ENCODE results near the gene VWF.
"Not testable (repeated sequence)": the region's sequence is repeated elsewhere in the genome, so short reads cannot be mapped to it uniquely, and the experiment has no call there.

Gene VWF

GRCh38 chr12:6029401-6029800, 95.1 kb downstream of the VWF start:
- Histone ChIP-seq H4K20me1 (ENCODE audit: insufficient read depth, low read length) (no peaks in the 10 kb centered on the region), H2AFZ (ENCODE audit: low read length) (no peak overlapping the region), H3K9ac (ENCODE audit: low read length) (no peak overlapping the region), H3K79me2 (ENCODE audit: insufficient read depth, low read length) (no peaks in the 10 kb centered on the region), H3K27me3 (ENCODE audit: insufficient read depth, low read length) (no peaks in the 10 kb centered on the region), H3K4me3 (ENCODE audit: low read depth, low read length, poor library complexity, severe bottlenecking) (no peak overlapping the region), H3K36me3 (ENCODE audit: insufficient read depth, low read length) (no peaks in the 10 kb centered on the region; the same call in 1 of the 2 replicates), H3K27ac (ENCODE audit: low read depth, low read length, poor library complexity, severe bottlenecking) (no peak overlapping the region), H3K9me2 (ENCODE audit: low read depth, low read length) (no peaks in the 10 kb centered on the region), H3K9me3 (ENCODE audit: low read length) (no peaks in the 10 kb centered on the region), H3F3A (ENCODE audit: insufficient read depth, low read length) (no peaks in the 10 kb centered on the region), H3K4me2 (ENCODE audit: low read length) (no peak overlapping the region), H3K4me1 (ENCODE audit: insufficient read depth, low read length, severe bottlenecking) (no peaks in the 10 kb centered on the region)
- TF ChIP-seq CTCF (IDR thresholded peaks at IDR 0.05; ENCODE audit: low read length) (no peak), EZH2 (IDR thresholded peaks at IDR 0.05; ENCODE audit: borderline replicate concordance, low read length) (no peak)

GRCh38 chr12:6026998-6027397, 97.5 kb downstream of the VWF start:
- no peaks in the 10 kb centered on the region for H4K20me1 ChIP-seq (ENCODE audit: insufficient read depth, low read length)
- no peak overlapping the region for H3K4me2 ChIP-seq (ENCODE audit: low read length)
- H3K27me3 ChIP-seq (ENCODE audit: insufficient read depth, low read length): no peaks in the 10 kb centered on the region
- no peaks in the 10 kb centered on the region for H3K4me1 ChIP-seq (ENCODE audit: insufficient read depth, low read length, severe bottlenecking)
- no peaks in the 10 kb centered on the region for H3K9me3 ChIP-seq (ENCODE audit: low read length)
- H3K79me2 ChIP-seq (ENCODE audit: insufficient read depth, low read length): no peaks in the 10 kb centered on the region
- TF ChIP-seq EZH2 (IDR thresholded peaks at IDR 0.05; ENCODE audit: borderline replicate concordance, low read length): no peak
- TF ChIP-seq CTCF (IDR thresholded peaks at IDR 0.05; ENCODE audit: low read length): no peak
- no peak overlapping the region for H2AFZ ChIP-seq (ENCODE audit: low read length)
- H3K4me3 ChIP-seq (ENCODE audit: low read depth, low read length, poor library complexity, severe bottlenecking): no peak overlapping the region
- H3K36me3 ChIP-seq (ENCODE audit: insufficient read depth, low read length): no peaks in the 10 kb centered on the region; the same call in 1 of the 2 replicates
- no peaks in the 10 kb centered on the region for H3K9me2 ChIP-seq (ENCODE audit: low read depth, low read length)
- H3K27ac ChIP-seq (ENCODE audit: low read depth, low read length, poor library complexity, severe bottlenecking): no peak overlapping the region
- no peaks in the 10 kb centered on the region for H3F3A ChIP-seq (ENCODE audit: insufficient read depth, low read length)
- no peak overlapping the region for H3K9ac ChIP-seq (ENCODE audit: low read length)

- not testable (repeated sequence) for H3K4me3 ChIP-seq (ENCODE audit: low read depth, low read length, poor library complexity, severe bottlenecking); H3K4me2 ChIP-seq (ENCODE audit: low read length); H3K4me1 ChIP-seq (ENCODE audit: insufficient read depth, low read length, severe bottlenecking)
Observed at GRCh38 chr12:6025703-6026298, 98.7 kb downstream of the VWF start.

GRCh38 chr12:6024066-6024465, 100.4 kb downstream of the VWF start:
- not testable (repeated sequence) for H2AFZ ChIP-seq (ENCODE audit: low read length); H3K27me3 ChIP-seq (ENCODE audit: insufficient read depth, low read length); H3K36me3 ChIP-seq (ENCODE audit: insufficient read depth, low read length); H3K27ac ChIP-seq (ENCODE audit: low read depth, low read length, poor library complexity, severe bottlenecking); H3F3A ChIP-seq (ENCODE audit: insufficient read depth, low read length); H3K9ac ChIP-seq (ENCODE audit: low read length); H3K79me2 ChIP-seq (ENCODE audit: insufficient read depth, low read length); H4K20me1 ChIP-seq (ENCODE audit: insufficient read depth, low read length); H3K9me2 ChIP-seq (ENCODE audit: low read depth, low read length); H3K9me3 ChIP-seq (ENCODE audit: low read length); H3K4me2 ChIP-seq (ENCODE audit: low read length); H3K4me3 ChIP-seq (ENCODE audit: low read depth, low read length, poor library complexity, severe bottlenecking); H3K4me1 ChIP-seq (ENCODE audit: insufficient read depth, low read length, severe bottlenecking)

More at GRCh38 chr12:6025703-6026298, 98.7 kb downstream of the VWF start:
- H2AFZ ChIP-seq (ENCODE audit: low read length); H3K79me2 ChIP-seq (ENCODE audit: insufficient read depth, low read length); H4K20me1 ChIP-seq (ENCODE audit: insufficient read depth, low read length); H3K9me3 ChIP-seq (ENCODE audit: low read length); H3K36me3 ChIP-seq (ENCODE audit: insufficient read depth, low read length); H3K9ac ChIP-seq (ENCODE audit: low read length); H3F3A ChIP-seq (ENCODE audit: insufficient read depth, low read length); H3K9me2 ChIP-seq (ENCODE audit: low read depth, low read length); H3K27me3 ChIP-seq (ENCODE audit: insufficient read depth, low read length); H3K27ac ChIP-seq (ENCODE audit: low read depth, low read length, poor library complexity, severe bottlenecking): not testable (repeated sequence)

Data from OCI-LY1 (cell line).